H1 (cell line): ENCODE results near the gene GAMT. TPM values are rescaled to one million over a fixed set of nuclear protein-coding genes. Genes with fewer than 3 reads are reported as not detected.

ENCODE experiments used
- CTCF ChIA-PET: fragments of 300-600 bp; sonication (Branson Sonifier 250); formaldehyde crosslinking; loops from one replicate; lab custom pipeline; 2021; ENCODE audit not compliant: partially characterized antibody; lab: Charles Lee
- POLR2A ChIA-PET: fragments of 300-600 bp; sonication (Branson Sonifier 250); formaldehyde crosslinking; loops from one replicate; lab custom pipeline; 2021; ENCODE audit warnings: inconsistent platforms; ENCODE audit not compliant: partially characterized antibody; lab: Charles Lee
- DNase-seq, 2 experiments: peaks; one replicate each; pipeline versions ENCODE4 v3.0.0 to v3.0.0-alpha.2; 2010 to 2022; ENCODE audit warnings: low spot score in 2 of 2, low read depth in 1 of 2, mixed read lengths in 1 of 2
- FAIRE-seq: peaks from 2 replicates; lab custom pipeline; 2011; peaks lifted over from hg19 to GRCh38; lab: Jason Lieb, UNC
- H2AFZ ChIP-seq: 2 replicates; pipeline ENCODE4 v1.8.1; 2012; ENCODE audit warnings: low read length, inconsistent platforms
- H2AK5ac ChIP-seq: 2 replicates; pipeline ENCODE4 v1.6.1; 2013; ENCODE audit warnings: low read depth, low read length
- H2BK120ac ChIP-seq: replicated peaks from 2 replicates; pipeline ENCODE3; 2013; ENCODE audit warnings: low read depth, low read length, inconsistent platforms
- H2BK12ac ChIP-seq: 2 replicates; pipeline ENCODE4 v1.6.1; 2013; ENCODE audit warnings: low read depth, low read length
- H2BK15ac ChIP-seq: 2 replicates; pipeline ENCODE4 v1.6.1; 2013; ENCODE audit warnings: low read length
- H2BK20ac ChIP-seq: 2 replicates; pipeline ENCODE4 v1.6.1; 2013; ENCODE audit warnings: low read length
- H2BK5ac ChIP-seq: 2 replicates; pipeline ENCODE4 v1.6.1; 2013; ENCODE audit warnings: low read depth, low read length
- H3K14ac ChIP-seq: 2 replicates; pipeline ENCODE4 v1.6.1; 2013; ENCODE audit warnings: inconsistent platforms; ENCODE audit not compliant: insufficient read length
- H3K18ac ChIP-seq: 2 replicates; pipeline ENCODE4 v1.6.1; 2013; ENCODE audit warnings: low read length; ENCODE audit errors: extremely low read depth
- H3K23ac ChIP-seq: 2 replicates; pipeline ENCODE4 v1.6.1; 2013; ENCODE audit warnings: inconsistent platforms; ENCODE audit not compliant: insufficient read length
- H3K23me2 ChIP-seq: 2 replicates; pipeline ENCODE4 v1.6.1; 2013; ENCODE audit warnings: low read depth, low read length
- H3K27ac ChIP-seq: 2 replicates; pipeline ENCODE4 v1.6.1; 2011; ENCODE audit warnings: low read depth, low read length, inconsistent platforms
- H3K27me3 ChIP-seq, 4 experiments: replicated peaks in 1 of 4; 1 replicate in 1 of 4; 2 replicates in 3 of 4; pipeline versions ENCODE4 v1.6.1 to v1.8.1; 2011 to 2013; ENCODE audit warnings: low read length in 3 of 4, mild to moderate bottlenecking in 3 of 4, inconsistent platforms in 2 of 4, mixed read lengths in 2 of 4, moderate library complexity in 1 of 4; ENCODE audit not compliant: control insufficient read depth in 3 of 4, insufficient read depth in 3 of 4; ENCODE audit errors: extremely low read depth in 1 of 4
- H3K36me3 ChIP-seq, 4 experiments: 2 replicates each; pipeline versions ENCODE4 v1.6.1 to v1.8.1; 2011 to 2013; ENCODE audit warnings: mild to moderate bottlenecking in 4 of 4, low read length in 3 of 4, moderate library complexity in 2 of 4, control low read depth in 1 of 4, inconsistent platforms in 1 of 4; ENCODE audit not compliant: insufficient read depth in 4 of 4, control insufficient read depth in 2 of 4
- H3K4ac ChIP-seq: replicated peaks from 2 replicates; pipeline ENCODE3; 2013; ENCODE audit warnings: low read length, low read depth, mixed read lengths, inconsistent platforms; ENCODE audit not compliant: insufficient read length
- H3K4me1 ChIP-seq, 4 experiments: replicated peaks in 1 of 4; 1 replicate in 1 of 4; 2 replicates in 3 of 4; pipeline versions ENCODE4 v1.6.1 to v1.8.1; 2011 to 2013; ENCODE audit warnings: low read length in 3 of 4, inconsistent platforms in 2 of 4, mixed read lengths in 1 of 4; ENCODE audit not compliant: insufficient read depth in 4 of 4, control insufficient read depth in 3 of 4
- H3K4me2 ChIP-seq, 2 experiments: 2 replicates each; pipeline versions ENCODE4 v1.6.1 to v1.8.1; 2011 to 2013; ENCODE audit warnings: low read depth in 2 of 2, low read length in 2 of 2, control low read depth in 1 of 2, inconsistent platforms in 1 of 2, mild to moderate bottlenecking in 1 of 2; ENCODE audit not compliant: insufficient read depth in 1 of 2
- H3K4me3 ChIP-seq, 4 experiments: fragments of 200-600, 300-600 bp in 1 of 4; sonication (generic), shearing (Covaris generic), sonication (Bioruptor Twin) in 1 of 4; 2 replicates each; pipeline versions ENCODE4 v1.5.1 to v1.8.1; 2011 to 2016; ENCODE audit warnings: low read length in 4 of 4, low read depth in 3 of 4, control low read depth in 2 of 4, inconsistent platforms in 2 of 4, mild to moderate bottlenecking in 2 of 4, mixed read lengths in 1 of 4, moderate library complexity in 1 of 4; ENCODE audit not compliant: insufficient read depth in 2 of 4; ENCODE audit errors: extremely low read depth in 1 of 4
- H3K56ac ChIP-seq: replicated peaks from 2 replicates; pipeline ENCODE3; 2013; ENCODE audit warnings: low read depth, mild to moderate bottlenecking, mixed read lengths, low read length, inconsistent platforms; ENCODE audit not compliant: insufficient read length
- H3K79me1 ChIP-seq: 2 replicates; pipeline ENCODE4 v1.6.1; 2013; ENCODE audit warnings: low read depth, low read length, control low read depth
- H3K79me2 ChIP-seq, 2 experiments: 2 replicates each; pipeline versions ENCODE4 v1.6.1 to v1.8.1; 2012 to 2013; ENCODE audit warnings: low read length in 2 of 2, mild to moderate bottlenecking in 2 of 2, inconsistent platforms in 1 of 2; ENCODE audit not compliant: insufficient read depth in 2 of 2, control insufficient read depth in 1 of 2
- H3K9ac ChIP-seq, 4 experiments: replicated peaks in 1 of 4; 1 replicate in 1 of 4; 2 replicates in 3 of 4; pipeline versions ENCODE4 v1.6.1 to v1.8.1; 2011 to 2013; ENCODE audit warnings: low read depth in 3 of 4, low read length in 3 of 4, control low read depth in 2 of 4, mild to moderate bottlenecking in 2 of 4, moderate library complexity in 2 of 4, inconsistent platforms in 1 of 4; ENCODE audit errors: extremely low read depth in 1 of 4
- H3K9me3 ChIP-seq, 2 experiments: 2 replicates each; pipeline versions ENCODE4 v1.6.1 to v1.8.1; 2012 to 2013; ENCODE audit warnings: mild to moderate bottlenecking in 2 of 2, moderate library complexity in 2 of 2, control low read depth in 1 of 2, inconsistent platforms in 1 of 2, low read depth in 1 of 2, low read length in 1 of 2, mixed read lengths in 1 of 2; ENCODE audit not compliant: insufficient read depth in 2 of 2
- H4K20me1 ChIP-seq, 2 experiments: replicated peaks in 1 of 2; 2 replicates each; pipeline versions ENCODE3 to v1.8.1; 2011 to 2013; ENCODE audit warnings: inconsistent platforms in 2 of 2, low read length in 2 of 2, mild to moderate bottlenecking in 1 of 2; ENCODE audit not compliant: insufficient read depth in 2 of 2, control insufficient read depth in 1 of 2
- H4K5ac ChIP-seq: 2 replicates; pipeline ENCODE4 v1.6.1; 2013; ENCODE audit warnings: low read length, low read depth, mixed read lengths, inconsistent platforms; ENCODE audit not compliant: insufficient read length
- H4K8ac ChIP-seq: 2 replicates; pipeline ENCODE4 v1.8.0; 2013; ENCODE audit warnings: mild to moderate bottlenecking, moderate library complexity, low read length, inconsistent platforms; ENCODE audit not compliant: insufficient read depth; ENCODE audit errors: extremely low read depth
- H4K91ac ChIP-seq: replicated peaks from 2 replicates; pipeline ENCODE3; 2013; ENCODE audit warnings: low read length, mixed read lengths, inconsistent platforms; ENCODE audit not compliant: insufficient read length
- CBX5 ChIP-seq: fragments of 300-800, 300-1000 bp; sonication (generic); IDR thresholded peaks from 2 replicates; pipeline ENCODE4 v1.7.1; 2016; ENCODE audit warnings: antibody characterized with exemption, low read length, low read depth
- GABPA ChIP-seq: IDR thresholded peaks from 2 replicates; pipeline ENCODE4 v1.6.1; 2011; ENCODE audit warnings: mild to moderate bottlenecking, low read length, moderate library complexity, borderline replicate concordance; ENCODE audit not compliant: insufficient read depth
- GTF2F1 ChIP-seq: IDR thresholded peaks from 2 replicates; pipeline ENCODE4 v1.6.1; 2012; ENCODE audit warnings: low read depth, low read length, improper control_type of control experiment, borderline replicate concordance
- POLR2A ChIP-seq, 2 experiments: IDR thresholded peaks; 1 replicate in 1 of 2; 2 replicates in 1 of 2; pipeline ENCODE4 v1.6.1; 2011; ENCODE audit warnings: low read depth in 2 of 2, low read length in 2 of 2, mild to moderate bottlenecking in 2 of 2; ENCODE audit errors: control extremely low read depth in 1 of 2
- RAD21 ChIP-seq, 2 experiments: IDR thresholded peaks in 1 of 2; conservative IDR thresholded peaks in 1 of 2; 2 replicates each; pipeline ENCODE4 v1.6.1; 2011; ENCODE audit warnings: low read depth in 2 of 2, low read length in 2 of 2, improper control_type of control experiment in 1 of 2, inconsistent platforms in 1 of 2, mild to moderate bottlenecking in 1 of 2, moderate library complexity in 1 of 2
- RNF2 ChIP-seq: fragments of 200-900, 300-1000 bp; sonication (generic); IDR thresholded peaks from 2 replicates; pipeline ENCODE4 v1.7.1; 2016; ENCODE audit warnings: borderline replicate concordance, low read depth, mild to moderate bottlenecking, antibody characterized with exemption, low read length; ENCODE audit not compliant: poor library complexity, severe bottlenecking; ENCODE audit errors: missing control alignments
- TCF12 ChIP-seq: IDR thresholded peaks from 2 replicates; pipeline ENCODE4 v1.6.1; 2011; ENCODE audit warnings: low read depth, mild to moderate bottlenecking, low read length
- WGBS, 2 experiments: shearing (Covaris generic) in 1 of 2; methylation state at CpG; one replicate each; pipeline versions ENCODE4 v1.1.6 to v1.1.7; 2013 to 2015; ENCODE audit warnings: low lambda C conversion rate in 2 of 2, mixed read lengths in 2 of 2, inconsistent platforms in 1 of 2, low coverage in 1 of 2, missing lambda C conversion rate in 1 of 2; ENCODE audit not compliant: insufficient replicate concordance in 2 of 2, insufficient coverage in 1 of 2, insufficient read length in 1 of 2; ENCODE audit errors: extremely low coverage in 1 of 2, missing lambda C conversion rate in 1 of 2; 5-methylcytosine and 5-hydroxymethylcytosine counted together
- polyA plus RNA-seq, 7 experiments: library from polyadenylated mRNA; depleted of rRNA in 3 of 7; stranded (reverse) in 5 of 7; unstranded in 2 of 7; fragments of >200 nt in 5 of 7; fragments of 200-250 nt in 2 of 7; gene quantifications; 1 replicate in 5 of 7; 2 replicates in 1 of 7; 4 replicates in 1 of 7; pipeline versions ENCODE4 v1.2.1 to v1.2.3, GENCODE V29; 2011 to 2013; ENCODE audit warnings: missing spikeins in 2 of 7, mixed read lengths in 2 of 7
- total RNA-seq: library from RNA; stranded (reverse); fragmentation: NEBNext Ultra II Directional; extraction: Animal tissue kit (Norgen Biotek cat#: 25700); gene quantifications from 2 replicates; pipeline ENCODE4 v1.2.1, GENCODE V29; 2021
- TF ChIP-seq, protein P1 (sequence below), 3 experiments: IDR thresholded peaks; 1 replicate in 2 of 3; 2 replicates in 1 of 3; pipeline versions ENCODE4 v1.5.1 to v1.6.1; 2011; ENCODE audit warnings: low read length in 3 of 3, mild to moderate bottlenecking in 3 of 3, inconsistent platforms in 2 of 3, low read depth in 1 of 3, moderate library complexity in 1 of 3; ENCODE audit not compliant: insufficient read depth in 1 of 3; ENCODE audit errors: control extremely low read depth in 1 of 3

GAMT gene
- total and polyA plus RNA-seq, 2 of the 8 experiments (the other 6 are each of a cell fraction or from before 2014, with no cell fraction given) = 17.2 to 35.6 TPM

DNA sequence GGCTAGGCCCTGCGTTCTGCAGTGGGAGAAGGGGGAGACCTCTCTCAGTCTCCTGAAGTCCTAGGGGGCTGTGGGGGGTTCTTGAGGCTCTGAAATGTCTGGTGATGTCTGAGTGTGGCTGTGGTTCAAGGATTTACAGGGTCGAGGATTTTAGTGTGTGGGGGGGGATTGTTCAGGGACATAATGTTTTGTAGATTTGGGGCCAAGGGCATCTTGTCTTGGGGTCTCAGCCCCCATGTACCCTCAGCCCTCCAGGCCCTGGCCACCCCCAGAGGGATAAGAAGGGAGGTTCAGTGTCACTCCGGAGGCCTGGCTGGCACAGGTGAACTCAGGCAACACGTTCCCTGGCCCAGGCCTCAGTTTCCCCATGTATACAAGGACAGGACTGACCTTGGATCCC, 46.2 kb upstream of the GAMT start:
- Histone ChIP-seq H2BK5ac (no peak overlapping the region), H4K8ac (no peak overlapping the region), H2AK5ac (no peak overlapping the region), H3K9me3 (no peaks in the 10 kb centered on the region), H3K9ac (no peak overlapping the region), H3K27me3 (peaks cover 34 to 55% (median 52%) of the 10 kb centered on the region in 4 experiments), H3K79me1 (no peaks in the 10 kb centered on the region), H2BK12ac (no peak overlapping the region), H3K4ac (no peak overlapping the region), H3K56ac (no peak overlapping the region), H3K36me3 (peaks cover 0 to 2% (median under 1%) of the 10 kb centered on the region in 4 experiments; a peak in 1 of 8 replicates), H3K23ac (no peak overlapping the region), H3K14ac (no peak overlapping the region), H3K18ac (no peak overlapping the region), H3K23me2 (peaks cover 4% of the 10 kb centered on the region; the same call in 1 of the 2 replicates), H4K91ac (no peak overlapping the region), H2BK15ac (no peak overlapping the region), H2BK20ac (no peak overlapping the region), H2AFZ (no peak overlapping the region), H3K4me3 (no peak overlapping the region; a peak in 1 of 8 replicates), H2BK120ac (no peak overlapping the region), H4K20me1 (peaks cover 12 to 14% of the 10 kb centered on the region in 2 experiments), H3K79me2 (no peaks in the 10 kb centered on the region), H4K5ac (no peak overlapping the region), H3K4me2 (no peak overlapping the region), H3K4me1 (peaks cover 0 to 33% (median 19%) of the 10 kb centered on the region in 4 experiments; a peak in 6 of 7 replicates), H3K27ac (no peak overlapping the region)
- TF ChIP-seq TCF12 (no peak), POLR2A (IDR thresholded peaks at IDR 0.05; ENCODE audit: control extremely low read depth in 1 of 2, low read depth in 2 of 2, low read length in 2 of 2) (no peak), GTF2F1 (no peak), RAD21 (IDR thresholded peaks at IDR 0.05 in 1 of 2, conservative IDR thresholded peaks at IDR 0.05 in 1 of 2; ENCODE audit: low read depth in 2 of 2, low read length in 2 of 2) (no peak), RNF2 (no peak), GABPA (no peak), CBX5 (no peak)
- TF ChIP-seq, protein P1, sequence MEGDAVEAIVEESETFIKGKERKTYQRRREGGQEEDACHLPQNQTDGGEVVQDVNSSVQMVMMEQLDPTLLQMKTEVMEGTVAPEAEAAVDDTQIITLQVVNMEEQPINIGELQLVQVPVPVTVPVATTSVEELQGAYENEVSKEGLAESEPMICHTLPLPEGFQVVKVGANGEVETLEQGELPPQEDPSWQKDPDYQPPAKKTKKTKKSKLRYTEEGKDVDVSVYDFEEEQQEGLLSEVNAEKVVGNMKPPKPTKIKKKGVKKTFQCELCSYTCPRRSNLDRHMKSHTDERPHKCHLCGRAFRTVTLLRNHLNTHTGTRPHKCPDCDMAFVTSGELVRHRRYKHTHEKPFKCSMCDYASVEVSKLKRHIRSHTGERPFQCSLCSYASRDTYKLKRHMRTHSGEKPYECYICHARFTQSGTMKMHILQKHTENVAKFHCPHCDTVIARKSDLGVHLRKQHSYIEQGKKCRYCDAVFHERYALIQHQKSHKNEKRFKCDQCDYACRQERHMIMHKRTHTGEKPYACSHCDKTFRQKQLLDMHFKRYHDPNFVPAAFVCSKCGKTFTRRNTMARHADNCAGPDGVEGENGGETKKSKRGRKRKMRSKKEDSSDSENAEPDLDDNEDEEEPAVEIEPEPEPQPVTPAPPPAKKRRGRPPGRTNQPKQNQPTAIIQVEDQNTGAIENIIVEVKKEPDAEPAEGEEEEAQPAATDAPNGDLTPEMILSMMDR (IDR thresholded peaks at IDR 0.05; ENCODE audit: control extremely low read depth in 1 of 3, insufficient read depth in 1 of 3, low read depth in 1 of 3, low read length in 3 of 3) = no peak
- ChIA-PET POLR2A (interaction anchor here (0.7 to 1.9 kb wide), 5 partner anchors 18 to 204 kb away, joined by 3 to 6 read pairs (median 3); partner anchors contain the start of gene CIRBP), CTCF (interaction anchor here (1.1 to 4.3 kb wide), 4 partner anchors 11 to 34 kb away, joined by 4 to 26 read pairs (median 6); no protein-coding TSS in a partner anchor)
- WGBS, 2 experiments = 36% methylated on average over 4 of the region's 4 CpGs; no CpG with 5 or more reads in 1 of the 2 experiments
- FAIRE-seq = no peak
- no peak for DNase-seq
